Mucosa of descending colon (tissue), 3 donors: ENCODE data around the gene PEX16. TPM values are rescaled to one million over a fixed set of nuclear protein-coding genes. Genes with fewer than 3 reads are reported as not detected.

Source experiments
- ATAC-seq: fragments of 200-7000 bp; cut with Tn5 transposase; one replicate; pipeline ENCODE4 v1.9.1; 2020; ENCODE audit warnings: mild to moderate bottlenecking, moderate library complexity
- DNase-seq, 3 donors: peaks; one replicate each; pipeline ENCODE4 v3.0.0-alpha.2; 2020
- H3K36me3 ChIP-seq: fragments of 200-600 bp; one replicate; pipeline ENCODE4 v1.8.0; 2021; ENCODE audit warnings: low read depth, mild to moderate bottlenecking
- H3K4me1 ChIP-seq: fragments of 200-600 bp; one replicate; pipeline ENCODE4 v1.8.0; 2021; ENCODE audit warnings: low read depth, mild to moderate bottlenecking
- H3K4me3 ChIP-seq: fragments of 200-600 bp; one replicate; pipeline ENCODE4 v1.8.0; 2021; ENCODE audit warnings: mild to moderate bottlenecking
- H3K9me3 ChIP-seq: fragments of 200-600 bp; one replicate; pipeline ENCODE4 v1.8.0; 2021; ENCODE audit warnings: mild to moderate bottlenecking
- intact Hi-C, 2 donors: fragments of 100-400 bp; cut with DNase I in 1 of 2; cut with micrococcal nuclease in 1 of 2; formaldehyde crosslinking; loops; one replicate each; pipeline versions ENCODE4 v1.11.0 to v1.11.1; 2022; cut with DNase I, micrococcal nuclease
- long read RNA-seq, 2 donors: library from polyadenylated mRNA; unstranded; transcript quantifications; one replicate each; pipeline ENCODE4 v2.0.0, GENCODE V29; 2019 to 2021
- total RNA-seq, 3 donors: library from RNA; stranded (reverse); fragmentation: NEBNext Ultra II Directional in 2 of 3; extraction: Animal tissue kit (Norgen Biotek cat#: 25700) in 2 of 3; gene quantifications; one replicate each; pipeline versions ENCODE4 v1.2.1 to v1.2.4, GENCODE V29; 2021 to 2023
- TF ChIP-seq, protein P1 (sequence below): fragments of 200-600 bp; IDR thresholded peaks from one replicate; pipeline ENCODE4 v1.8.0; 2022; ENCODE audit warnings: antibody characterized with exemption, mild to moderate bottlenecking
- donor health status: DM: no; HTN: no; CAD: no; lungs with moderate emphysema.
- donor health status: DM: no; HTN: no; CAD: no.
- donor health status: DM: no; HTN: yes; CAD: no.

PEX16 gene
- 10 to 100 TPM; 34.9 to 49.1 (median 39.7) TPM for total RNA-seq
- long read RNA-seq, donor 1, transcript PEX16-202 (11 exons, 1,335 nt): major isoform, 28 of 36 reads
- long read RNA-seq, donor 1, partial matches to known transcripts: 1 of 36 reads
- long read RNA-seq, donor 1, other reads (novel, unspliced or antisense): 7 of 36 reads
- long read RNA-seq, donor 2, transcript PEX16-202 (11 exons, 1,335 nt): major isoform, 39 of 45 reads
- long read RNA-seq, donor 2, partial matches to known transcripts: 2 of 45 reads
- long read RNA-seq, donor 2, other reads (novel, unspliced or antisense): 4 of 45 reads

DNA sequence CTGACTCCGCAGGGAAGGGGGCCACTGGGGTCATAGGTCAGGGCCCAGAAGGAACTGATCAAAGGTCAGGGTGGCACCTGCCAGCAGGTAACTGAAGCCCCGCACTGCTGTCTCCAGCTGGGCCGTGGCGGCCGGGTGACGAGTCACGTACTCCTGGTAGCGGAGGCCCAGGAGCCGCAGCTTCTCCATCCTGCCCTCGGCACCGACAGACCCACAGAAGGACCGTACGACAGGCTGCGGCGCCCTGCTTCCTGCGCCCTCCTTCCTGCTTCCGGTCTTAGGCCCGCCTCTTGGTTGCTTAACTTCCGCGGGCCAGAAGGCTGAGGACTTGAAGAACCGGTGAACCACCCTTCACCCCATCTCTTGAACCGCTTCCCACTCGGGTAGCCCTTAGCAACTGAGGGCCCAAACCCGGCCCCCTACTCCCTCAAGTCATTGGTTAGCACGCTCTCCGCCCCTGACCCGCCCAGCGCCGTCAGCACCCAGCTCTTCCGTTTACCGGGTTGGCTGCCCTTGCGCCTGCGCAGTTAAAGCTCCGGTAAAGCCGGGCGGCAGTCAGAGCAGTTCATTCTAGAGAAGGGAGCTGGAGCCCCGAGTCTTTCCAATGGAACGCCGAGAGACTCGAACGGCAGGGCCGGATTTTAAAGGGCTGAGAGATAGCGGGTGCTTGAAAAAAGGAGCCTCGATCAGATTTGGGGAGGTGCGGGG, at the start of gene PEX16:
Gene PEX16, minus strand, starts transcription at position 255 of the 708 bp plus-strand sequence. Its CDS starts 66 bp downstream, at position 189.
- H3K9me3 ChIP-seq: no peaks in the 10 kb centered on the region
- peak within 1 kb of the TSS; percentile 69 for H3K4me3 ChIP-seq
- peak; percentile 87 for ATAC-seq
- peaks cover 4% of the 10 kb centered on the region for H3K36me3 ChIP-seq
- H3K4me1 ChIP-seq: peaks cover 23% of the 10 kb centered on the region
- DNase-seq: peak; percentile 94 to 99 (median 96)
- intact Hi-C loops: no loop called here
- TF ChIP-seq, protein P1, sequence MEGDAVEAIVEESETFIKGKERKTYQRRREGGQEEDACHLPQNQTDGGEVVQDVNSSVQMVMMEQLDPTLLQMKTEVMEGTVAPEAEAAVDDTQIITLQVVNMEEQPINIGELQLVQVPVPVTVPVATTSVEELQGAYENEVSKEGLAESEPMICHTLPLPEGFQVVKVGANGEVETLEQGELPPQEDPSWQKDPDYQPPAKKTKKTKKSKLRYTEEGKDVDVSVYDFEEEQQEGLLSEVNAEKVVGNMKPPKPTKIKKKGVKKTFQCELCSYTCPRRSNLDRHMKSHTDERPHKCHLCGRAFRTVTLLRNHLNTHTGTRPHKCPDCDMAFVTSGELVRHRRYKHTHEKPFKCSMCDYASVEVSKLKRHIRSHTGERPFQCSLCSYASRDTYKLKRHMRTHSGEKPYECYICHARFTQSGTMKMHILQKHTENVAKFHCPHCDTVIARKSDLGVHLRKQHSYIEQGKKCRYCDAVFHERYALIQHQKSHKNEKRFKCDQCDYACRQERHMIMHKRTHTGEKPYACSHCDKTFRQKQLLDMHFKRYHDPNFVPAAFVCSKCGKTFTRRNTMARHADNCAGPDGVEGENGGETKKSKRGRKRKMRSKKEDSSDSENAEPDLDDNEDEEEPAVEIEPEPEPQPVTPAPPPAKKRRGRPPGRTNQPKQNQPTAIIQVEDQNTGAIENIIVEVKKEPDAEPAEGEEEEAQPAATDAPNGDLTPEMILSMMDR: no peak

DNA sequence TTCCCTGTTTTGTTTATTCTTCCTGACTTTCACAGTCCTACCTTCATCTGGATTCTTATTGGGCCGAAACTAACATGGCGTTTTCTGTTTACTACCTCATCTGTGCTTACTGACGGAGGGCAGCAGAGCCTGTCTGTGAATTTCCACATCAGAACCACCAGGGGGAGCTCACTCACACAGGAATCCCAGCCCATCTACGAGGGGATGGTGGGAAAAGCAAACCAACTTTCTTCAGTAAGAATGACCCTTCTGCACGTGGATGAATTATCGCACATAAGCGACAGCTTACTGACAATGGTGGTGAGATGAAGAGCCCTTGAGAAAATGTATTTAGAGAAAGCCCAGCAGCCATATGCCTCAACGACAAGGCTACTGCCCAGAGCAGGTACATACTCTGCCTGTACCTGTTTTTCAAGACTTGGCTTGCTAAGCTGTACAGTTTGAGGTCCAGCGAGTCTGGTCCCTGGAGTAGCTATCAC, 47.3 kb upstream of the PEX16 start:
- TF ChIP-seq, protein P1: peak; percentile 64
- intact Hi-C loops: loop anchor here (1.0 to 5.0 kb wide), 2 partner anchors 41 to 42 kb away; no protein-coding TSS in a partner anchor
- DNase-seq (peak in 2 of 3 donors; percentile 36 to 48), ATAC-seq (peak; percentile 98)
- Histone ChIP-seq H3K36me3 (no peaks in the 10 kb centered on the region), H3K4me3 (no peak overlapping the region), H3K4me1 (no peaks in the 10 kb centered on the region), H3K9me3 (no peaks in the 10 kb centered on the region)

DNA sequence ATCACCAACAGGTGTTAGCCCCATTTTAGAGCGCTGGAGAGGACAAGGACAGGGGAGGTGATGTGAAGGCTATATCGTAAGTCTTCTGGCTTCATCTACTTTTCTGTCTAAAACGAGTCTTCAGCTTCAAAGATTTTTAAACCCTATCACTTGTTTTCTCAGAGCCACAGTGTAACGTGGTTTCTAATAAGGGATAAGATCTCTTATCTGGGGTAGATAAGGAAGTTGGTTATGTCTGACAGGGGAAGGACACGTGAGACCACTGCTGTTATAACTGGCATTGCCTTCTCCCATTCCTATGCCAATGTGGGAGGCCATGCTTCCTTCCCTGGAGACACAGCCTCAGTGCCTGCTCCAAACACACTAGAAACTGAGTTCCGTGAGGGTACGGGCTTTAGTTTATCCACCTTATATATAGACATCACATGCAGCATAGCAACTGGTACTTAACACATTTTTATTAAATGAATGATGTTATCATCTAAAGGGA, 44.1 kb upstream of the PEX16 start:
- intact Hi-C loops: no loop called here
- TF ChIP-seq, protein P1: no peak
- Histone ChIP-seq H3K4me3 (no peak overlapping the region), H3K9me3 (no peaks in the 10 kb centered on the region), H3K36me3 (no peaks in the 10 kb centered on the region), H3K4me1 (no peaks in the 10 kb centered on the region)
- no peak for DNase-seq
- ATAC-seq: no peak

DNA sequence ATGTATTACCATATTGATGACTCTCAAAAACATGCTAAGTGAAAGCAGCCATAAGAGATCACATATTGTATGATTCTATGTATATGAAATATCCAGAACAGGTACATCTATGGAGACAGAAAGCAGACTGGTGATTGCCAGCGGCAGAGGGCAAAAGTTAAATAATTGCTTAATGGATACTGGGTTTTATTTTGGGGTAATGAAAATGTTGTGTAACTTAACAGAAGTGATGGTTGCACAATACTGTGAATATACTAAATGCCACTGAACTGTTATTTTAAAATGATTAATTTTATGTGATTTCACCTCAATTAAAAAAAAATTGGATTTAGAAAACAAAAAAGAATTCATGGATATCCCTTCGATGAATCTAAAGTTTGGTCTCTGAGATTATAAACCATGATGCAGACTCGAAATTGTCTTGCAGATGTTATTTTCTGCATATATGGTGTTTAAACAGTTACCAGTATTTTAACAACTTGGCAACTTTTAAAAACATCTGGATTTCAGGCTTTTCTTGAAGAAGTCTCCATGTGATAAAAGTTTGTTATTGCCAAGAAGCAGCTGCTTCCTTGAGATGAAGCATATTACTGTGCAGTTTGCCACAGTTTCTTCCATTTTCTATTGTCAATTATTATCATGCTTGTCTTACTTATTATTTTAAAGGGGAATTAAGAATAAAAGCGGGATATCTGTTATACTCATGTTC, 42.9 kb upstream of the PEX16 start:
- DNase-seq (no peak), ATAC-seq (no peak)
- no peak overlapping the region for H3K4me3 ChIP-seq
- TF ChIP-seq, protein P1: no peak
- no peaks in the 10 kb centered on the region for H3K4me1 ChIP-seq
- no peaks in the 10 kb centered on the region for H3K9me3 ChIP-seq
- intact Hi-C loops: no loop called here
- H3K36me3 ChIP-seq: no peaks in the 10 kb centered on the region

DNA sequence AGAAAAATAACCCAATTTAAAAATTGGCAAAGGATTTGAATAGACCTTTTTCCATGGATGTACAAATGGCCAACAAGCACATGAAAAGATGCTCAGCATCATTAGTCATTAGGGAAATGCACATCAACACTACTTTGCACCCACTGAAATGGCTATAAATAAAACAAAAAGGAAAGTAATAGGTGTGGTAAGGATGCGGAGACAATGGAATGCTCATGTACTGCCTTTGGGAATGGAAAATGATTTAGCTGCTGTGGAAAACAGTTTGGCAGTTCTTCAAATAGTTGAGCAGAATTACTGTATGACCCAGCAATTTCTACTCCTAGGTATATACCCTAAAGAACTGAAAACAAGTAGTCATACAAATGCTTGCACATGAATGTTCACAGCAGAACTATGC, 42.2 kb upstream of the PEX16 start:
- H3K9me3 ChIP-seq: no peaks in the 10 kb centered on the region

More for the DNA sequence above, 42.2 kb upstream of the PEX16 start:
- intact Hi-C loops: no loop called here
- DNase-seq (no peak), ATAC-seq (no peak)
- no peaks in the 10 kb centered on the region for H3K4me1 ChIP-seq
- TF ChIP-seq, protein P1: no peak
- no peaks in the 10 kb centered on the region for H3K36me3 ChIP-seq
- no peak overlapping the region for H3K4me3 ChIP-seq
